ENCODE measurements around the gene ZNF804B.

GRCh38 chr7:88867158-88867557, 107.7 kb downstream of the ZNF804B start:
- TF ChIP-seq CTCF (IDR thresholded peaks at IDR 0.05; ENCODE audit: low read depth, low read length) (no peak), EZH2phosphoT487 (IDR thresholded peaks at IDR 0.05; ENCODE audit: low read depth) (no peak)

Data from OCI-LY3 (cell line).